Spinal cord (tissue), 10 donors: ENCODE results near the gene LAG3. TPM values are rescaled to one million over a fixed set of nuclear protein-coding genes. Genes with fewer than 3 reads are reported as not detected.
"Not testable (repeated sequence)": the region's sequence is repeated elsewhere in the genome, so short reads cannot be mapped to it uniquely, and the experiment has no call there.

ENCODE experiments used
- DNase-seq, 6 donors: peaks; one replicate each; pipeline versions ENCODE4 v3.0.0 to v3.0.0-alpha.2; 2013 to 2015; ENCODE audit warnings: low spot score in 6 of 6, low read depth in 4 of 6
- H3K27ac ChIP-seq: one replicate; pipeline ENCODE4 v1.5.1; 2013; ENCODE audit warnings: low read depth, low read length, control low read depth
- H3K27me3 ChIP-seq: one replicate; pipeline ENCODE4 v1.6.1; 2013; ENCODE audit warnings: low read length; ENCODE audit not compliant: control insufficient read depth, insufficient read depth
- H3K36me3 ChIP-seq: one replicate; pipeline ENCODE4 v1.6.1; 2013; ENCODE audit warnings: low read length; ENCODE audit not compliant: control insufficient read depth, insufficient read depth
- H3K4me1 ChIP-seq: one replicate; pipeline ENCODE4 v1.6.1; 2013; ENCODE audit warnings: low read length; ENCODE audit not compliant: control insufficient read depth, insufficient read depth
- H3K4me3 ChIP-seq: one replicate; pipeline ENCODE4 v1.5.1; 2013; ENCODE audit warnings: low read depth, low read length, control low read depth
- H3K9me3 ChIP-seq: one replicate; pipeline ENCODE4 v1.6.1; 2013; ENCODE audit warnings: low read length; ENCODE audit not compliant: control insufficient read depth, insufficient read depth
- WGBS: methylation state at CpG from one replicate; pipeline ENCODE4 v1.1.5; 2013; ENCODE audit warnings: missing lambda C conversion rate; ENCODE audit not compliant: insufficient coverage; 5-methylcytosine and 5-hydroxymethylcytosine counted together
- polyA plus RNA-seq, 2 donors: library from polyadenylated mRNA; unstranded; fragments of 120-200 nt; gene quantifications; one replicate each; pipeline ENCODE4 v1.2.1, GENCODE V29; 2013; ENCODE audit not compliant: insufficient read length in 2 of 2
- total RNA-seq, 2 donors: library from RNA; depleted of rRNA in 1 of 2; stranded (reverse); fragments of 120-200 nt in 1 of 2; fragments of >200 nt in 1 of 2; gene quantifications; one replicate each; pipeline versions ENCODE4 v1.2.3 to v1.2.4, GENCODE V29; 2013 to 2014
- donor health status: healthy.

The LAG3 gene
- total and polyA plus RNA-seq, 4 donors, result 0.33 to 1.6 (median 0.93) TPM; not detected in 1

GRCh38 chr12:6736754-6737153 is 35.6 kb upstream of the LAG3 start:
- no CpG with 5 or more reads among the region's 5 CpGs for WGBS
- Histone ChIP-seq H3K4me3 (no peak overlapping the region), H3K9me3 (no peaks in the 10 kb centered on the region), H3K27me3 (no peaks in the 10 kb centered on the region), H3K36me3 (peaks cover 9% of the 10 kb centered on the region), H3K4me1 (no peaks in the 10 kb centered on the region), H3K27ac (no peak overlapping the region)
- no peak for DNase-seq

GRCh38 chr12:6742080-6742479 is 30.2 kb upstream of the LAG3 start:
- H3K27me3 ChIP-seq, H3K27ac ChIP-seq, H3K9me3 ChIP-seq, H3K4me3 ChIP-seq, DNase-seq, H3K4me1 ChIP-seq: not testable (repeated sequence)
- peaks cover 13% of the 10 kb centered on the region for H3K36me3 ChIP-seq
- WGBS, result 89% methylated on average over 5 of the region's 12 CpGs

GRCh38 chr12:6742834-6743233 is 29.5 kb upstream of the LAG3 start:
- Histone ChIP-seq H3K36me3 (peaks cover 20% of the 10 kb centered on the region), H3K27me3 (no peaks in the 10 kb centered on the region), H3K27ac (no peak overlapping the region), H3K4me3 (no peak overlapping the region), H3K4me1 (no peaks in the 10 kb centered on the region), H3K9me3 (no peaks in the 10 kb centered on the region)
- 90% methylated on average over 2 of the region's 3 CpGs for WGBS
- DNase-seq, result no peak

GRCh38 chr12:6743300-6743699 is 29.0 kb upstream of the LAG3 start:
- 83% methylated on average over 1 of the region's 7 CpGs for WGBS
- peaks cover 25% of the 10 kb centered on the region for H3K36me3 ChIP-seq
- not testable (repeated sequence) for H3K27ac ChIP-seq, H3K4me1 ChIP-seq, H3K9me3 ChIP-seq, H3K27me3 ChIP-seq, H3K4me3 ChIP-seq, DNase-seq

GRCh38 chr12:6745741-6746525 is 26.4 kb upstream of the LAG3 start:
- no peaks in the 10 kb centered on the region for H3K27me3 ChIP-seq
- no peaks in the 10 kb centered on the region for H3K4me1 ChIP-seq
- no peak for DNase-seq
- no peak overlapping the region for H3K27ac ChIP-seq
- no peak overlapping the region for H3K4me3 ChIP-seq
- H3K9me3 ChIP-seq, result no peaks in the 10 kb centered on the region
- H3K36me3 ChIP-seq, result peaks cover 51% of the 10 kb centered on the region
- 85% methylated on average over 8 of the region's 13 CpGs for WGBS

GRCh38 chr12:6747216-6747615 is 25.1 kb upstream of the LAG3 start:
- DNase-seq, result no peak
- Histone ChIP-seq H3K36me3 (peaks cover 61% of the 10 kb centered on the region), H3K4me1 (peaks cover 7% of the 10 kb centered on the region), H3K27ac (no peak overlapping the region), H3K27me3 (no peaks in the 10 kb centered on the region), H3K9me3 (no peaks in the 10 kb centered on the region), H3K4me3 (no peak overlapping the region)
- 88% methylated on average over 3 of the region's 4 CpGs for WGBS

GRCh38 chr12:6748761-6749160 is 23.6 kb upstream of the LAG3 start:
- Histone ChIP-seq H3K27ac (no peak overlapping the region), H3K36me3 (peaks cover 61% of the 10 kb centered on the region), H3K4me3 (no peak overlapping the region), H3K27me3 (no peaks in the 10 kb centered on the region), H3K4me1 (peaks cover 15% of the 10 kb centered on the region), H3K9me3 (no peaks in the 10 kb centered on the region)
- no peak for DNase-seq
- 96% methylated on average over 21 of the region's 28 CpGs for WGBS

- Histone ChIP-seq H3K27ac (no peak overlapping the region), H3K4me1 (peaks cover 18% of the 10 kb centered on the region), H3K27me3 (no peaks in the 10 kb centered on the region), H3K4me3 (no peak overlapping the region), H3K9me3 (no peaks in the 10 kb centered on the region), H3K36me3 (peaks cover 61% of the 10 kb centered on the region)
- no peak for DNase-seq
- WGBS, result 83% methylated on average over 3 of the region's 4 CpGs
Measured at GRCh38 chr12:6750506-6750905, 21.8 kb upstream of the LAG3 start.

GRCh38 chr12:6751767-6752166 is 20.6 kb upstream of the LAG3 start:
- 80% methylated on average over 4 of the region's 7 CpGs for WGBS
- Histone ChIP-seq H3K4me1 (peaks cover 18% of the 10 kb centered on the region), H3K27me3 (no peaks in the 10 kb centered on the region), H3K36me3 (peaks cover 51% of the 10 kb centered on the region), H3K9me3 (no peaks in the 10 kb centered on the region), H3K27ac (peak overlapping the region; percentile 99), H3K4me3 (peak overlapping the region; percentile 94)
- no peak for DNase-seq
